Stimulated activated CD4-positive, alpha-beta T cell treated with anti-CD3 and anti-CD28 coated beads, Interleukin-2, amount 100 ng/mL, for 48 hours (primary cell): Measurements from ENCODE around the gene ERFL.
A peak's percentile ranks its signal among the peaks of the same experiment; 100 is the strongest.

Source experiments
- DNase-seq, 2 donors: peaks; one replicate each; pipeline ENCODE4 v3.0.0-alpha.2; 2020

Gene ERFL

DNA sequence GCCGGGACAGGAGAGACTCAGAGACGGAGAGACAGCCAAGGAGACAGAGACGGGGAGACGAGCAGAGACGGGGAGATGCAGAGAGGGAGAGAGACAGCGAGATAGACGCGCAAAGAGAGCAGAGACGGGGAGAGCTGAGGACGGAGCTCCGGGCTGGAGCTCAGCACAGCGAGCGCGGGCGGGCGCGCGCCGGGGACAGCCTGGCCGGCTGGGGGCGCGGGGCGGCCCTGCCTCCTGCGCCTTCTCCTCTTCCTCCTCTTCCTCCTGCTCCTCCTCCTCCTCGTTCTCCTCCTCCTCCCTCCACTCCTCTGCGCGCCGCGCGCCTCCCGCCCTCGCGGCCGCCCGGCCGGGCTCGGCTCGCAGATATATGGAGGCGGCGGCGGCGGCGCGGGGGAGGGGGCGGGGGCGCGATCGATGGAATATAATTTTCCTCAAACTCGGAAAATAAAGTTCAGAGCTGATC lies at the start of gene ERFL:
TSS of gene ERFL (minus strand) at position 229 of the 463 bp plus-strand sequence. CDS start 15,530 bp downstream, outside the sequence.
- no peak for DNase-seq

DNA sequence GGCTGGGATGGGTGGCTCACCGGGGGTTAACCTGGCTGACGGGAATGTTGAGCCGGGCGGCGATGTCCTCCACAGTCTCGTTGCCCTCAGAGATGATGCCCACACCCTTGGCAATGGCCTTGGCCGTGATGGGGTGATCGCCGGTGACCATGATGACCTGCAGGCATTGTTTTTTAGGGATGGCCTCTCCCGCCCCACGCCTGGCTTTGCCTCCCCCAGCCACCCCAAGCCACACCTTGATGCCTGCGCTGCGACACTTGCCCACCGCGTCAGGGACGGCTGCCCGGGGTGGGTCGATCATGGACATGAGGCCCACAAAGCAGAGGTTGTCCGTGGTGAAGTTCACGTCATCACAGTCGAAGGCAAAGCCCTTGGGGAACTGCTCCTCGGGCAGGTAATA lies 49.7 kb upstream of the ERFL start:
- DNase-seq: no peak

DNA sequence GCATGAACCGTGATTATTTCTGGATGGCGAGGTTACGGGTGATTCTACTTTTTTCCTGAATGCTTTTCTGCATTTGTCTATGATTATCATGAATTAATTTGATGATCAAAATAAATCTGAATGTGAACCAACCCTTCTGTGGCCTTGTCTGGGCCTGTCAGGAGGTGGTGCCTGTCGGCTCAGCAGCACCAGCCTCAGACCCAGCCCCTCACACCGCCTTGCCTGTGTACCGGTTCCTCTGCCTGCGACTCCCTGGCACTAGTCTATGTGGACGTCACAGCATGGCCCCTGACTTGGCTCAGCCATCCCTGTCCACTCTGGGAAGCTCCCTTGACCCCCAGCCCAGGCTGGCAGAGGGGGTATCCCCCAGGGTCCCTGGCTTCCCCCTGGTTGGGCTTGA lies 46.4 kb upstream of the ERFL start:
- DNase-seq: no peak

DNA sequence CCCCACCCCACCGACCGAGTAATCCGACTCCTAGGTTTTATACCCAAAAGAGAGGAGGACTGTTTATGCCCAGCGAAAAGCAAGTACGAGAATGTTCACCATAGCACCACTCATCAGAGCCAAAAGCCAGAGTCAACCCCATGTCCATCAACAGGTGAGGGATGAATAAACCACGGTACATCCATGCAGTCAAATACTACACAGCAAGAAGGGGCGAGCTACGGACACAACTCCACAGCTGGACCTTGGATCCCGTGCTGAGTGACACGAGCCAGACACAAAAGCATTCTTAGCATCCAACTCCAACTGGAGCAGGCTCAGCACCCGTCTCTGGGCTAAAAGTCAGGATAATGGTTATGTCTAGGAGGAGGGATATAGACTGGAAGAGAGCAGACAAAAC lies 43.1 kb upstream of the ERFL start:
- no peak for DNase-seq

DNA sequence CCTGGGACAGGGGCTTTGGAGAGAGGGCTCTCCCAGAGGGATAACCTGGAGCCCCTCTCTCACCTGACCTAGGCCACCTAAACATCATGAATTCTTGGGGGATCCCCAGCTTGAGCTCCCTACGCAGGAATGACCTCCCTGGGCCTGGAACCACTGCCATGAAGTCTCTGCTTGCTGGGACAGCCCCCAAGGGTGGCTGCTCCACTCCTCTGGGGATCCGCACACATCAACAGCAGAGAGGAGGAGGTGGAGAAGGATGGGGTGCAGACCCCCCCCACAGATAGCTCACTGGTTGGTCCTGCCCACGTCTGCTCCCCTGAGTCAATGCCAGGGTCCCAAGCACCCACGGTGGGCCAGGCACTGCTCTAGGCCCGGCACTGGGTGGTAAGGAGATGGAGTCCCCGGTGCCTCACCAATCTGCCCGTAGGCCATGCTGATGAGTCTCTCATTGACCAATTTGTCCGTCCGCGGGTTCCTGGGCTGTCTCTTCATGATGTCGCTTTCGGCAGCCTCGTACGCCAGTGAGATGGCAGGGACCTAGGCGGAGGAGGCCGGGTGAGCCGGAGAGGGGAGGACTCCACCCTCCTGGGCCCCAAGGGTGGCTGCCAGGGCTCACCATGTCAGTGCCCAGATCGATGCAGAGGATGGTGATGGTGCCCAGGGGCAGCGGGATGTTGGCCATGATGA lies 41.7 kb upstream of the ERFL start:
- no peak for DNase-seq

DNA sequence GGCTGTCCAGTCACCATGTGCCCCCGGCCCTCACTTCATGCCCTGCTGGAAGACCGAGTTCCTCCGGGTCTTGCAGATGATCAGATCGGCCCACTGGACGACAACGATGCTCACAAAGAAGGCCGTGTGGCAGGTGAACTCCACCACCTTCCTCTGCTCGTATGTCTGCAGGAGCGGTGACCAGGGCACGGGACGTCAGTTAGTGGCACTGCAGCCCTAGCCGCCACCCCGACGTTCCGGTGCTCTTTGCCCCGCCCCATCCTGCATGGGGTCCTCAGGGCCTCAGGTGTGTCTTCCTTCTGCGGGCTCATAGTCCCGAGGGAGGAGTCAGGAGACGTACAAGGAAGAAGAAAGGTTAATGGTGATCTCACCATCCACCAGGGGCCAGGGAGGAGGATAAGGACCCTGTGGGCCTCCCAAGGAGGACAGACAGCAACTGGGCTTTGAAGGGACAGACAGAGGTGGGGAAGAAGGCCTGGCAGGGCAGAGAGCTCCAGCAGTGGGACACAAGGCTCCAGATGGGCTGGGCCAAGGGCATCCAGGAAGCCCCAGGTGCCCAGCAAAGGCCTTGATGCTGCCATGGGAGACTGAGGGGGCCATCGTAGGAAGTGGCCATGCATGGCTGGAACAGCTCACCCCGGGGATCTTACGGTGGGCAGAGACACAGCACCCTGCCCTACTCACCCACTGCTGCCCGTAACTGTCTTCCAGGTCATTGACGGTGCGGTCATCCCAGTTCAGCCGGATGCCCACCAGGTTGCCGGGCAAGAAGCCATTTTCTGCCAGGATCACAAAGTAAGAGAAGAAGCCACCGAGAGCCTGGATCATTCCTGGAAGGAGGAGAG lies 40.7 kb upstream of the ERFL start:
- DNase-seq: no peak

DNA sequence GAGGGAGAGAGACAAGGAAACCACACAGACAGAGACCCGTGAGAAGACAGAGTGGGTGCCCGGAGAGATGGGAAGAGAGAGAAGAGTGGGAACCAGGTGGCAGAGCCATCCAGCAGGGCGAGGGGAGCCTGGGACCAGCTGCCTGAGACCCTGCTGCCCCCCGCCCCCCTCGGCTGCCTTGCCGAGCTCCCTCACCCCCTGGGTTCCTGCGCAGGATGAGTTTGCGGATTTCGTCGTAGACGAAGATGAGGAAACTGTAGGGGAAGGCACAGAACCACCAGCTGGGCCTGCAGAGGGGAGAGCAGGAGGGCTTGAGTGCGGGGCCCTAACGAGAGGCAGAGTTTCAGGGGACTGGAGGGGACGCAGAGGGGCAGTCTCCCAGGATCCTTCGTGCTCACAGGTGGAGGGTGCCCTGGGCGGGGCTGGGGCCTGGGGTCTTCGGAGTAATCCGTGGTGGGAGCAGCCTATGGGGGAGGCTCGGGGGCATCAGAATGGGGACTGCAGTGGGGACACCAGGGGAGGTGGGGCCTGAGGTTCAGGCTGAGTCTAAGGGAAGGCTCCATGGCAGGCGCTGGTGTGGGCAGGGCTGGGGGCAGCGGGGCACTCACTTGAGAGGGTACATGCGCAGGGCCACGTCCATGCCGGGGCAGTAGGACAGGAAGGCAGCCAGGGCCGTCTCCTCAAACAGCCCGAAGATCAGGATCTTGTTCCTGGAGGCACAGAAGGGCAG lies 39.0 kb upstream of the ERFL start:
- DNase-seq: no peak

DNA sequence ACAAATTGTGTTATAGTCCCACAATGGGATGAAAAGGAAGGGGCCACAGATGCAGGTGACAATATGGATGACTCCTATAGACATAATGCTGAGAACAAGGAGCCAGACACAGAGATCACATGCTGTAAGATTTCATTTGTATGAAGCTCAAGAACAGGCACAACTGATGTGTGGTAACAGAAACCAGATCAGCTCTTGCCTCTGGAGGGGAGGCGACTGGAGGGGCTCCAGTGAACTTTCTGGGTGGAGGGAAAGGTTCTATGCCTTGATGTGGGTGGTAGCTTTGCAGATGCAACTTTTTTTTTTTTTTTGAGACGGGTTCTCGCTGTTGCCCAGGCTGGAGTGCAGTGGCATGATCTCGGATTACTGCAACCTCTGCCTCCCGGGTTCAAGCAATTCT lies 36.9 kb upstream of the ERFL start:
- no peak for DNase-seq

DNA sequence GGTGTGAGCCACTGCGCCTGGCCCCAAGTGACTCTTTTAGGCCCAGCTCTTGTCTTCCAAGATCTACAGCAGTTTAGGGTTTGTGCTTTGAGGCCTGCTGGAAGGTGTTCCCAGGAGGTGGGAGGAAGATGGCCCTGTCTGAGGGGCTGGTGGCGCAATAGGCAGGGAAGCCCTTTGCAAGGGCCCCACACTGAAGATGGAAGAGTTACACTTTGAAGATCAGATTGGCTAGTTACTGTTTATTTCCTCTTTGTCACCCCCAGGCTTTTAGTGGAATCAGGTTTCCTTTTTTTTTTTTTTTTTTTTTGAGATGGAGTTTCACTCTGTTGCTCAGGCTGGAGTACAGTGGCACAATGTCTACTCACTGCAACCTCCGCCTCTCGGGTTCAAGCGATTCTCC lies 32.7 kb upstream of the ERFL start:
- DNase-seq: no peak

DNA sequence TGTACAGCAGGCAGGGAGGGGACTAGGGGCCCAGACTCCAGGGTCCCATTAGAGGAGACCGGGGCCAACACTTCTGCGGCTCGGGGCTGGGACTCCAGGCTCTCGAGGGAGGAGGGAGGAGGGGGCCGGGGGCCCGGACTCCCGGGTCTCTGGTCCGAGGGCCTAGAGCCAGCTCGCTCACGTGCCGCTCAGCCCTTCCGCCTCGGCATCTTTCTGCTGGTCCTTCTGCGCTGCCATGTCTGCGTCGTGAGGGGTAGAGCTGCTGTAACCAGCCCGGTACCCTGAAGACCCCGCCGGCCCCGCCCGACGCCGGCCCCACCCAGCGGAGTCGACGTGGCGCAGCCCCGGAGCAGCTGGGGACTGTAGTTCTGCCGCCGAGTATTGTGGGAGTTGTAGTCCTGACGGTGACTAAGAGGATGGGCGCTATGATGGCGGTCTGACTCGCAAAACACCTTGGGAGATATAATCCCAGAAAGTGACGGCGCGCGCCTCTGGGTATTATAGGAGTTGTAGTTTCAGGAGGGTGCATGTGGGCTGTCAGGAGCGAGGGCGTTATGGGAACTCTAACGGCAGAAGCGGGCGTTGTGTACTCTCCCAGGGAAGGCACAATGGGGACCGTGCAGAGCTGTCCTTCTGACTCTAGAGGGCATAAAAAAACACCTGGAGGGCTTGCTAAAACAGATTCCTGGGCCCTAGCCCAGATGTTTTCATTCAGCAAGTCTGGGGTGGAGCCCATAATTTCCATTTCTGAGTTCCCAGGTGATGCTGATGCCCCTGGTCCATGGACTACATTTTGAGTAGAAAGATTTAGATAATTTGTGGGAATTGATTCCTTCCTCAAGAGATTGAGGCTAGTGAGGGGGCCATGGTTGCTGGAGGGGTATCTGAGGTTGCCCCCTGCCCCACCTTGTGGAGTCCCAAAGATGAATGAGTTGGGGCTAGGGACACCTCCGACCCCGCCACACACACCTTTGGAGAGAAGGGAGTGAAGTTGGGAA lies 31.1 kb upstream of the ERFL start, which contains the start of gene RABAC1:
TSS of gene RABAC1 (minus strand) at position 266 of the 998 bp plus-strand sequence. CDS start at position 237, 29 bp downstream.
- DNase-seq: peak; percentile 77 to 80

DNA sequence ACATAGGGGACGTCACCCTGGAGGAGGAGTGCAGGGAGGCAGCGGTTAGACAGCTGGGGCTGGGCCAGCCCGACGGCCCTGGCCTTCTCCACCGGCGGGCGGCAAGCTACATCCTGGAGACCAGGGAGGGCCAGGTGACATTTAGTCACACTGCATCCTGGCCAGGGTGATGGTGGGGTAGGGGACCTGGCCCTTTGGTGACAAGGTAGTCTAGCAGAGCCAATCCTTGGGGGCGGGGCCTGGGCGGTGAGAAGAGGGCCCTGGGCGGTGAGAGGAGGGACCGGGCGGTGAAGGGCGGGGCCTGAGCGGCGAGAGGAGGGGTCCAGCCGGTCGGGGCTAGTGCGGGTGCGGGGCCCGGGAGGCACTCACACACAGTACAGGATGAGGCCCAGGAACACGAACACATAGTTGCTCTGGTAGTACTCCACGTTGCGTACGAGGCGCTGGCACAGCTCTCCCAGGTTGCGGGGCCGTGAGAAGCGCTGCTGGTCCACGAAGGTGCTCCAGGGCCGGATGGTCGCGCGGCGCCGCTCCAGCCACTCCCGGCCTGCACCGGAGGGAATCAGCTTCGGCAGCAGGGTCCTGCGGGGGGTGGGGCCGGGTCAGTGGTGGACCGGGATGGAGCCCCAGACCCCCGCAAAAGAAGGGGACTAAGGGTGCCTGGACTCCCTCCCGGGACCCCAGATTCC lies 30.3 kb upstream of the ERFL start:
- DNase-seq: peak; percentile 80 to 81

DNA sequence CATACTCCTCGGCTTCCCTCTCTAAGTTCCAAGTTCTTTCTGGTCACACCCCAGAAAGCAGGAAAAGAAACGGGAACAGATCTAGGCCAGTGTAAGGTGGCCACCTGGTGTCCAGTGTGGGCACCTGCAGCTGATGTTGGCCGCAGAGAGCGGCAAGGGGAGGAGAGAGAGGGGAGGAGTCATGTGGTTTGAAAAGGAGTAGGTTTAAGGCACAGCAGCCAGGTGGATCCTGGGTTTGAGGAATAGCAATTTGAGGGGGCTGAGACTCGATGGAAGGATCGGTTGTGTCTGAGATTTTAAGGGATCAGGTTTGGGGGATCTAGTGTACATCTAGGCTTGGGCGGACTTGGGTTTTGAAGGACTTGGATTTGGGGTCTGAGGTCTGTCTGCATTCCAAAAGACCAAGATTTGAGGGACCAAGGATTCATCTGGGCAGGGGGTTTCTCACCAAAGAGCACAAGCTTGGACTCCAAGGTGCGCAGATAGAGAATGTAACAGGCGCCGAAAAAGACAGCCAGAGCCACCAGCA lies 29.7 kb upstream of the ERFL start:
- no peak for DNase-seq

DNA sequence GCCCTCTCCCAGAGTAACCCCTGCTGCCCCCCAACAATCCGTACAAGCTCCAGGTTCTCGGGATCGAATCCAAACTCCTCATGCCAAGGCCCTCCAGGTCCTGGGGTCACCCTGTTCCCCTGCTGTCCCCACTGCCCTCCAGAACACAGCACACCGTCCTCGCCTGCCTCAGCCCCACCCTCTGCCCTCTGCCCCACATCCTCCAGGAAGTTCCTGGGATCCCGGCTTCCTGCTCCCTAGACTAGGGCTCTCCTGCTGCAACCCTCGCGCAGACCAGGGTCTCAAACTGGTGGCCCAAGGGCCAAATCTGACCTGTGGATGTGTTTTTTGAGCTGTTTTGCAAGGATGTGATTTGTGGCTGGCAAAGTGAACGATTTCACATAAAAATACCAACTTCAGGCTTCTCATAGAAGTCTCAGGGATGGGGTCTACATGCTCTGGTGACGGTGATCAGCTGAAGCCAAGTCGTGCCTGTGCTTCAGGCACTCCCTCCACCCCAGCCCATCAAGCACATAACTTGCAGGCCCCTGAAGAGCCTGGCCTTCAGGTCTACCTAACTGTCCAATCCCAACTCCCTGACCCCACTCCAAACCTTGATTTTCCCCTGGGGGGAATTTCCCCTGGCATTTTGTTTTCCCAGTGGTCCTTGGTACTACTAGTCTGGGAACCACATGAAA lies 29.1 kb upstream of the ERFL start:
- no peak for DNase-seq

DNA sequence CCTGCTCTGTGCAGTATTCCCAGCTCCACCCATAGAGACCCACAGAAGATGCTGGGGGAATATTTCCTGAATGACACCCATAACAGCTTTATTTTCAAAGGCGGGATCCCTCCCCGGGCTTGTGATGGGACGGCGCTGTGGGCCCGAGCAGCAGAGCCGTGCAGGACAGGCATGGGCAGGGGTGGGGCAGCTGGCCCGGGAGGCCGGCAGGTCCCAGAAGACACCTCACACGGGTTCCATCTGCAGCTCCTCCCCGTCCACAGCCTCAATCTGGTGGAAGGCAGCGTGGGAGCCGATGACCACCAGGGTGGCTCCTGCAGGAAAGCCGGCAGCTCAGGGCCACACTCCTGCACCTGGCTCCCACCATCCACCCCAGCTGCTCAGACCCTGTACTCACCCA lies 28.4 kb upstream of the ERFL start:
- no peak for DNase-seq

DNA sequence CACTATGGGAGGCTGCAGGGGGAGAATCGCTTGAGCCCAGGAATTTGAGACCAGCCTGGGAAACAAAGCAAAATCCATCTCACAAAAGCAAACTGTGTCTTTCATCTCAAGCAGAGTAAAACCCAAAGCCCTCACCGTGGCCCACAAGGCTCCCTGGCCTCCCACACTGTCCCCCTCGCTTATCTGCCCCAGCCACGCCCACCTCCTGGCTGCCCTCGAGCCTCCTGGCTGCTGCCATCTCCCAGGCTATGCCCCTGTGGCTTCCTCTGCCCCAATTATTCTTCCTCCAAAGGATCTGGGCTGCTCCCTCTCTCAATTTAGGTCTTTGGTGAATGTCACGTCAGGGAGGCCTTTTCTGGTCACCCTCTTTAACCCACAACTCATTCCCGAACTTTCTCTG lies 27.3 kb upstream of the ERFL start:
- no peak for DNase-seq

DNA sequence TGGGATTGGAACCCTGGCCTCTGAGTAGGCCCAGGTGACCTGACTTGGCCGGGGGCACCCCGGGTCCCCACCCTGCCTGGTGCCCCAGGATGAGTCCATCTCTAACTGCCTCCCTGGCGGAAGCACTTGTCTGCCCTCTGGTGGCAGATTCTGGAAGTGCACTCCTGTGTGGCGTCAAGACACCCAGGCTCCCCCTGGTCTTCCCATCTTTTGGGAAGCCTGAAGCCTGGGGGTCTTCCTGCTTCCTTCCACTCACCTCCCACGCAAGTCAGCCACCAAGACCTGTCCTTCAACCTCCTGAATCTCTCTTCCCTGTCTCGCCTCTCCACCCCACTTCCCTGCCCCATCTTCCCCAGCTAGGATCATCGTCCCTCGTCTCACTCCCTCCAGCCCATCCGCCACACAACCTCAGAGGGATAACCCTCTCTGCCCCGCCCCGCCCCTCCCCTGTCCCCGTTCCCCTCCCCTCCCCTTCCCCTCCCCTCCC lies 23.5 kb upstream of the ERFL start:
- DNase-seq: peak; percentile 96 to 98

DNA sequence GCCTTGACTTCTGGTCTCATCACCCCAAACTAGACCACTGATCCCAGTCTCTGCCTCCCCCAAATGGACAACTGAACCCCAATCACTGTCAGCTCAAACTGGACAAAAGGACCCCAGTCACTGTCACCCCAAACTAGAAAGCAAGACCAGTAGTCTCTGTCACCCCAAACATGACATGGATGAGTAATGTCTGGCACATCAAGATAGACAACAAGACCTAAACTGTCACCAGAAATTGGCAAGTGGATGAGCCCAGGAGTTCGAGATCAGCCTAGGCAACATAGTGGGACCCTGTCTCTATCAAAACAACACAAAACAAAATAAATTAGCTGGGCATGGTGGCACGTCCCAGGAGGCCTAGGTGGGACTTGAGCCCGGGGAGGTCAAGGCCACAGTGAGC lies 18.8 kb upstream of the ERFL start:
- DNase-seq: no peak

DNA sequence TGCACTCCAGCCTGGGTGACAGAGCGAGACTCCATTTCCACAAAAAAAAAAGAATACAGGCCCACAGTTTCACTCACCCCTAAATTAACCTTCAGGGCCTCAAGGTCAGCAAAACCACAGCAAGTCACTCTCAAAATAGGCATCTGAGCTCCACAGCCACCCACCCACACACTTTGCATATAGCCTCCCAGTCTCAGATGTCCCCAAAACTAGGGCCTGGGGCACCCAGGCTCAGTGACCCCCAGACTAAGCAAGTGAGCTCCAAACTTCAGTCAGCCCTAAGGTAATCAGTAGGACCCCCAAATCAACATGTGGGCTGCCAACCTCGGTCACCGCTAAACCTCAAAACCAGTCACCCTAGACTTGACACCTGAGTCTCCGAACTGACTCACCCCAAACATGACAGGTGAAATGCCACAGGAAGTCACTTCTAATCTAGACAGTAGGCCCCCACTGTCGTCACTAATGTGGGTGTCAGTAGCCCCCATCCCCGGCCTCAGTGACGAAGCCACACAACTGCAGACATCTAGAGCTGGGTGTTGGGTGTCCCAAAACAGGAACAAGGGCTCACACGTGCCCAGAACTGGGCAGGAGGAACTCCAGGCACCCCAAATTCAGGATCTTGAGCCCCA lies 17.0 kb upstream of the ERFL start:
- peak; percentile 74 to 79 for DNase-seq

DNA sequence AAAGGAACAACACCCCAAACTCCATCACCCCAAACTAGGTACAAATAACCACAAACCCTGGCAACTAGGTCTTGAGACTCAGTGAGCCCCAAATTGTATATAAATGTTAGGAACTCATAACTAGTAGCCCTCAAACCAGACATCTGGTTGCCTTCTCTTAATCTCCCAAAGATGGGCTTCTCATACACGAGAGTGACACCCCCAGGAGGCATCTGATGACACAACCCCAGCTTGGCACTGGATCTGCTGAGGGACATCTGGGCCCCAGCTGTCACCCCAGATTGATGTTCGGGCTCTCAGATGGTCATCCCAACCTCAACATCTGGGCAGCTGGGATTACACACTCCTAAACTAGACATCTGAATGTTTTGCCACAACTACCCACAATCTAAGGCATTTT lies 16.1 kb upstream of the ERFL start:
- DNase-seq: no peak
